Measurements from ENCODE around the gene CEP44. TPM values are rescaled to one million over a fixed set of nuclear protein-coding genes. Genes with fewer than 3 reads are reported as not detected.

Gene CEP44
- total and polyA plus RNA-seq, 4 donors: 2.2 to 18.7 (median 6.1) TPM

DNA sequence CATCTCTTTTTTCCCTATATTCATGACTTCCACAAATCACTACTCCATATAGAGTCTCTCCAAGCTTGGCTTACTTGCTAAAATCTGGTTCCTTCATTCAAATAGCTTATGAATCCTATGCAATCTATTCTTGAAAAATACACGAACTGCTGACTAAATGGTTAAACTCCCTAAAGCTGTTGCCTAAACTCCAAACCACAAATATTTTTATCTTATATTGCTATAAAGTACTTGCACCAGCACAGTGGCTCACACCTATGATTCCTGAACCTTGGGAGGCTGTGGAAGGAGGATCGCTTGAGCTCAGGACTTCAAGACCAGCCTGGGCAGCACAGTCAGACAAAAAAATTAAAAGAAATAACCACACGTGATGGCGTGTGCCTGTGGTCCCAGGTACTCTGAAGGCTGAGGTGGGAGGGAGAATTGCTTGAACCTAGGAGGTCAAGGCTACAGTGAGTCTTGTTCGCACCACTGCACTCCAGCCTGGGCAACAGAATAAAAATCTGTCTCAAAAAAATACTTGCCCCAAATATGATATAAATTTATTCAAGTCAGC, 2.5 kb upstream of the CEP44 start:
- Histone ChIP-seq H3K27ac (ENCODE audit: low read depth in 1 of 2, low read length in 2 of 2) (no peak overlapping the region), H3K9ac (ENCODE audit: low read depth in 1 of 2, low read length in 2 of 2) (no peak overlapping the region), H3K27me3 (ENCODE audit: control insufficient read depth in 4 of 4, insufficient read depth in 4 of 4, low read length in 3 of 4) (no peaks in the 10 kb centered on the region), H3K4me1 (ENCODE audit: control insufficient read depth in 4 of 4, insufficient read depth in 4 of 4, low read length in 3 of 4) (peaks cover 1 to 35% (median 27%) of the 10 kb centered on the region in 4 donors), H3K36me3 (ENCODE audit: control insufficient read depth in 4 of 4, insufficient read depth in 3 of 4, low read depth in 1 of 4, low read length in 3 of 4) (peaks cover 0 to 3% (median 0%) of the 10 kb centered on the region in 4 donors), H3K9me3 (ENCODE audit: control insufficient read depth in 4 of 4, low read length in 3 of 4) (no peaks in the 10 kb centered on the region), H3K4me3 (ENCODE audit: low read depth in 1 of 3, low read length in 3 of 3) (no peak overlapping the region)
- 91% methylated on average over 5 of the region's 5 CpGs for WGBS
- TF ChIP-seq, protein P1, sequence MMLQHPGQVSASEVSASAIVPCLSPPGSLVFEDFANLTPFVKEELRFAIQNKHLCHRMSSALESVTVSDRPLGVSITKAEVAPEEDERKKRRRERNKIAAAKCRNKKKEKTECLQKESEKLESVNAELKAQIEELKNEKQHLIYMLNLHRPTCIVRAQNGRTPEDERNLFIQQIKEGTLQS (IDR thresholded peaks at IDR 0.05): no peak
- TF ChIP-seq NR2F2 (IDR thresholded peaks at IDR 0.05) (no peak), RAD21 (IDR thresholded peaks at IDR 0.05) (no peak), GABPA (IDR thresholded peaks at IDR 0.05 in 1 of 2, conservative IDR thresholded peaks at IDR 0.05 in 1 of 2) (no peak), MAX (IDR thresholded peaks at IDR 0.05) (no peak), REST (IDR thresholded peaks at IDR 0.05) (no peak), EGR1 (IDR thresholded peaks at IDR 0.05; ENCODE audit: low read depth in 2 of 2) (no peak), TAF1 (conservative IDR thresholded peaks at IDR 0.05) (no peak), HNF4G (IDR thresholded peaks at IDR 0.05) (no peak), CTCF (IDR thresholded peaks at IDR 0.05; ENCODE audit: low read depth, low read length, missing input control) (no peak), FOXA1 (IDR thresholded peaks at IDR 0.05) (no peak), RXRA (IDR thresholded peaks at IDR 0.05) (no peak), JUND (IDR thresholded peaks at IDR 0.05) (no peak), FOXA2 (IDR thresholded peaks at IDR 0.05) (no peak), SP1 (IDR thresholded peaks at IDR 0.05) (no peak), YY1 (IDR thresholded peaks at IDR 0.05) (no peak)
- DNase-seq (ENCODE audit: low spot score): no peak

- H3K9me3 ChIP-seq (ENCODE audit: control insufficient read depth in 4 of 4, low read length in 3 of 4): no peaks in the 10 kb centered on the region
- peaks cover 0 to 3% (median 0%) of the 10 kb centered on the region in 4 donors for H3K36me3 ChIP-seq (ENCODE audit: control insufficient read depth in 4 of 4, insufficient read depth in 3 of 4, low read depth in 1 of 4, low read length in 3 of 4)
- H3K27me3 ChIP-seq (ENCODE audit: control insufficient read depth in 4 of 4, insufficient read depth in 4 of 4, low read length in 3 of 4): no peaks in the 10 kb centered on the region
- H3K4me3 ChIP-seq (ENCODE audit: low read depth in 1 of 3, low read length in 3 of 3): no peak overlapping the region
- H3K9ac ChIP-seq (ENCODE audit: low read depth in 1 of 2, low read length in 2 of 2): no peak overlapping the region
- H3K4me1 ChIP-seq (ENCODE audit: control insufficient read depth in 4 of 4, insufficient read depth in 4 of 4, low read length in 3 of 4): peaks cover 1 to 35% (median 27%) of the 10 kb centered on the region in 4 donors
- no peak for TF ChIP-seq MAX (IDR thresholded peaks at IDR 0.05)
- no peak for TF ChIP-seq FOXA2 (IDR thresholded peaks at IDR 0.05)
- no peak for TF ChIP-seq GABPA (IDR thresholded peaks at IDR 0.05 in 1 of 2, conservative IDR thresholded peaks at IDR 0.05 in 1 of 2)
- TF ChIP-seq FOXA1 (IDR thresholded peaks at IDR 0.05): no peak
- no peak for TF ChIP-seq SP1 (IDR thresholded peaks at IDR 0.05)
- no peak for TF ChIP-seq TAF1 (conservative IDR thresholded peaks at IDR 0.05)
- TF ChIP-seq, protein P2, sequence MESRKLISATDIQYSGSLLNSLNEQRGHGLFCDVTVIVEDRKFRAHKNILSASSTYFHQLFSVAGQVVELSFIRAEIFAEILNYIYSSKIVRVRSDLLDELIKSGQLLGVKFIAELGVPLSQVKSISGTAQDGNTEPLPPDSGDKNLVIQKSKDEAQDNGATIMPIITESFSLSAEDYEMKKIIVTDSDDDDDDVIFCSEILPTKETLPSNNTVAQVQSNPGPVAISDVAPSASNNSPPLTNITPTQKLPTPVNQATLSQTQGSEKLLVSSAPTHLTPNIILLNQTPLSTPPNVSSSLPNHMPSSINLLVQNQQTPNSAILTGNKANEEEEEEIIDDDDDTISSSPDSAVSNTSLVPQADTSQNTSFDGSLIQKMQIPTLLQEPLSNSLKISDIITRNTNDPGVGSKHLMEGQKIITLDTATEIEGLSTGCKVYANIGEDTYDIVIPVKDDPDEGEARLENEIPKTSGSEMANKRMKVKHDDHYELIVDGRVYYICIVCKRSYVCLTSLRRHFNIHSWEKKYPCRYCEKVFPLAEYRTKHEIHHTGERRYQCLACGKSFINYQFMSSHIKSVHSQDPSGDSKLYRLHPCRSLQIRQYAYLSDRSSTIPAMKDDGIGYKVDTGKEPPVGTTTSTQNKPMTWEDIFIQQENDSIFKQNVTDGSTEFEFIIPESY (IDR thresholded peaks at IDR 0.05): no peak
- TF ChIP-seq, protein P1 (IDR thresholded peaks at IDR 0.05): no peak
- no peak for TF ChIP-seq JUND (IDR thresholded peaks at IDR 0.05)
- TF ChIP-seq HNF4G (IDR thresholded peaks at IDR 0.05): no peak
- TF ChIP-seq CTCF (IDR thresholded peaks at IDR 0.05; ENCODE audit: low read depth, low read length, missing input control): no peak
- TF ChIP-seq EGR1 (IDR thresholded peaks at IDR 0.05; ENCODE audit: low read depth in 2 of 2): no peak
- no peak for TF ChIP-seq RAD21 (IDR thresholded peaks at IDR 0.05)
- TF ChIP-seq NR2F2 (IDR thresholded peaks at IDR 0.05): no peak
- DNase-seq (ENCODE audit: low spot score): no peak
- H3K27ac ChIP-seq (ENCODE audit: low read depth in 1 of 2, low read length in 2 of 2): no peak overlapping the region
These were observed 1.8 kb upstream of the CEP44 start for GRCh38 chr4:174281901-174282300.

Data from liver (tissue), 9 donors.